Adipocyte (in vitro differentiated cells): ENCODE data around the gene HMCN2.
A peak's percentile ranks its signal among the peaks of the same experiment; 100 is the strongest.
"Not testable (repeated sequence)": the region's sequence is repeated elsewhere in the genome, so short reads cannot be mapped to it uniquely, and the experiment has no call there.

Experiments
- DNase-seq: peaks from one replicate; pipeline ENCODE4 v3.0.0-alpha.2; 2015; ENCODE audit warnings: low read depth
- H3K27me3 ChIP-seq: replicated peaks from 2 replicates; pipeline ENCODE4 v1.7.0; 2013; ENCODE audit warnings: mild to moderate bottlenecking, low read length, moderate library complexity; ENCODE audit not compliant: control insufficient read depth, insufficient read depth
- H3K36me3 ChIP-seq: 2 replicates; pipeline ENCODE4 v1.7.0; 2013; ENCODE audit warnings: low read length, mild to moderate bottlenecking, moderate library complexity; ENCODE audit not compliant: control insufficient read depth, insufficient read depth, severe bottlenecking
- H3K4me1 ChIP-seq: 2 replicates; pipeline ENCODE4 v1.7.0; 2013; ENCODE audit warnings: mild to moderate bottlenecking, low read length, moderate library complexity; ENCODE audit not compliant: control insufficient read depth, insufficient read depth
- H3K4me3 ChIP-seq: 2 replicates; pipeline ENCODE4 v1.7.0; 2013; ENCODE audit warnings: mild to moderate bottlenecking, low read length, moderate library complexity
- H3K9ac ChIP-seq: 2 replicates; pipeline ENCODE4 v1.7.0; 2013; ENCODE audit warnings: mild to moderate bottlenecking, low read length, moderate library complexity
- H3K9me3 ChIP-seq: 2 replicates; pipeline ENCODE4 v1.7.0; 2013; ENCODE audit warnings: mild to moderate bottlenecking, low read length, moderate library complexity; ENCODE audit not compliant: control insufficient read depth

Gene HMCN2

DNA sequence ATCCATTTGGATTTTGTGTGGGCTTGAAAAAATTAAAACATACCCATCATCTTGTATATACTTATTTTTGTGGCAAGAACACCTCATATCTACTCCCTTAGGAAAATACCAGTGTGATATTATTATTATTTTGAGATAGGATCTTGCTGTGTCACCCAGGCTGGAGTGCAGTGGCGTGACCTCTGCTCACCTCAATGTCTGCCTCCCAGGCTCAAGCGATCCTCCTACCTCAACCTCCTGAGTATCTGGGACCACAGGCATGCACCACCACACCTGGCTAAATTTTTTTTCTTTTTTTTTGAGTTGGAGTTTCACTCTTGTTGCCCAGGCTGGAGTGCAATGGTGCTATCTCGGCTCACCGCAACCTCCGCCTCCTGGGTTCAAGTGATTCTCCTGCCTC lies 169.1 kb downstream of the HMCN2 start:
- H3K27me3 ChIP-seq, H3K4me1 ChIP-seq, H3K9me3 ChIP-seq, H3K4me3 ChIP-seq, H3K36me3 ChIP-seq, H3K9ac ChIP-seq, DNase-seq: not testable (repeated sequence)

DNA sequence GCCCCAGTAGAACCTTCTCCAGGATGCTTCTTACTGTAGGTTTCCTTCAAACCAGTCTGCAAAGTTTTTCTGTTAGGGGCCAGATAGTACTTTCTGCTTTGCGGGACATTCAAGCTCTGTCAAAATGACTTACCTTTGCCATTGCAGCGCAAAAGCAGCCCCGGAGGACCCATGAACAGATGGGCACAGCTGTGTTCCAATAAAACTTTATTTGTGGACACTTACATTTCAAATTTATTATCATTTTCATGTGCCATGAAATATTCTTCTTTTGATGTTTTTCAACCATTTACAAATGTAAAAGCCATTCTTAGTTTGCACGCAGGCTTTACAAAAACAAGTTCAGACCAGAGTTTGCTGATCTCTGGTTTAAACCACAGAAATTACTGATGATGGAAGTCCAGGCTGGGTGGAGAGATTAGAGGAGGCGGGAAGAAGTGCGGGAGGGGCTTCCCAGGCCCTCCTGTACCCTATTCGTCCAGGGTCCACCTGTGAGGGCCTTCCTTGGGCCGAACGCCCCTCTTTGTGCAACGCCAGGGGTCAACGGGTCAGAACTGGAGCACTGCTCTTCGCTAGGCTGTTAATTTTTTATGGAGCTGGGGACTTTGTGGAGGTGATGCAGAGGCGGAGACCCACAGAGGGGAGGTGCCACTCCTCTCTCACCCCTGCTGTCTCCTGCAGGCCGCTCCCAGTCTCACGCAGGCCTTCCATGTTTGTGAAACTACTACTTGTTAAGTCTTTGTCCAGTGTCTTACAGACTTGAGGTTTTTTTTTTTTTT lies 171.6 kb downstream of the HMCN2 start:
- Histone ChIP-seq H3K4me1 (peaks cover 3% of the 10 kb centered on the region), H3K9ac (no peak overlapping the region), H3K9me3 (peaks cover 16% of the 10 kb centered on the region), H3K27me3 (no peaks in the 10 kb centered on the region), H3K36me3 (no peaks in the 10 kb centered on the region), H3K4me3 (no peak overlapping the region)
- DNase-seq: no peak

DNA sequence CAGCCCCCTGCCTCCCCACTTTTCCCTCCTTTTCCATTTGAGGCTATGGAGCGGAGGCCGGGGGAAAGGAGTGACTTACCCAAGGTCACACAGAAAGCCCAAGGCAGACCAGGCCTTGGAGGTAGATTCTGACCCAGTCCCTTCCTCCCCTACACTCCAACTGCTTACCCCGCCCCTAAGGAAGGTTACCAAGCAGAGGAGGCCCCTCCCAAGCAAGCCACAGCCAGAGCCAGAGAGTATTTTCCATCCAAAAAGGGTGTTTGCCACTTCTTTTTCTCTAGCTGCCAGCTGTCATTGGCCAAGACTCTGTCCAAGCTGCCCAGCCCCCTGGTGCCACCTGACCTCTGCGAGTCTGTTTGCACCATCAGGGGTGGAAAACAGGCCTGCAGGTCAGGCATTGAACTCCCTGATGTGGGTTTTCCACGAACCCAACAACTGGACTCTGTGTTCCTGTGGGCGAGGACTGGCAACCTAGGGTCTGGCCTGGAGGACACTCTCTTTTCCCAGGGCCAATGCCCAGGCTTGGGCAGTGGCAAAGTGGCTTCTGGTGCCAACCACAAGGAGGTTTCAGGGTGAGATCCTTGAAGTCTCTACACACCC lies 172.9 kb downstream of the HMCN2 start:
- Histone ChIP-seq H3K9me3 (peaks cover 17% of the 10 kb centered on the region), H3K36me3 (no peaks in the 10 kb centered on the region), H3K4me1 (peaks cover 3% of the 10 kb centered on the region), H3K4me3 (no peak overlapping the region), H3K27me3 (no peaks in the 10 kb centered on the region), H3K9ac (no peak overlapping the region)
- no peak for DNase-seq

DNA sequence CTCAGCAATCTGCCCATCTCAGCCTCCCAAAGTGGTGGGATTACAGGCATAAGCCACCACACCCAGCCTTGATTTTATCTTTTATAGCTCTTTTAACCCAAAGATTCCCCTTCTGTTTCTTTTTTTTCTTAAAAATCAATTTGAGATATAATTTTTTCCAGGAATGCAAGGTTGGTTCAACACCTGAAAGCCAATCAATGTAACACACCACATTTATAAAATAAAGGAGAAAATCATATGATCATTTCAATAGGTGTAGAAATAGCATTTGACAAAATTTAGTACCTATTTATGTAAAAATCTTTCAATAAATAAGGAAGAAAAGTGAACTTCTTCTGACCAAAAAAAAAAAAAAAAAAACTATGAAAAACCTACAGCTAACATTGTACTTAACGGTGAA lies 175.5 kb downstream of the HMCN2 start:
- Histone ChIP-seq H3K4me3 (no peak overlapping the region), H3K4me1 (peaks cover 3% of the 10 kb centered on the region), H3K36me3 (no peaks in the 10 kb centered on the region), H3K9me3 (peaks cover 17% of the 10 kb centered on the region), H3K9ac (no peak overlapping the region), H3K27me3 (no peaks in the 10 kb centered on the region)
- no peak for DNase-seq

DNA sequence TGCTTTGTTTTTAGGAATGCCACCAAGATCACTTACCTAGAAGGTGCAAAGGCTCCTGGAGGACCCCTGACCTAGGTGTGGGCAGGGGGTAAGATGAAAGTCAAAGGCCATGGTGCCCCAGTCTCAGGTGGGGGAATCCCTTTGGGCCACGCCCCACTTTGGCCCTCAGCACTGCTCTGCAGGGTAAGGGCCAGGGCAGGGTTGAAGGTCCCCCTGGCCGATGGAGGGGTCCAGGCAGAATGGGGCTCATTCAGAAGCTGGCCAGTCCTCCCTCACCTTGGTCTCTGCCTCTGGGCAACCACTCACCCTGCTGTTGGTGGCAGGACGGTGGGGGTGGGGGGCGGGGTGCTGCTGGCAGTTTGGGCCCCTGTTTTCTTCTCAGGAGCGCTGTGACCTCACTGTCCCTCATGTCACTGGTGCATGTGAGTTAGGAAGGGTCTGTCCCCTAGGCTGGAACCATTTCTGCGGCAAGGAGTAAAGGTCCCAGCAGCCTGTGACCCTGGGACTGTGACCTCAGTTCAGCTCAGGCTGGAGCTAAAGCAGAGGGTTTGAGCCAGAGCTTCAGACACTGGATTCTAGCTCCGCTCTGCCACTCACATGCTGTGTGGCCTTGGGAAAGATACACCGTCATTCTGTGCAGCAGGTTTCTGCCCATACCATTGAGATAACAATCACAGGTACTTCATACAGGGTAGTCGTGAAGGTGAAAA lies 177.3 kb downstream of the HMCN2 start:
- no peaks in the 10 kb centered on the region for H3K36me3 ChIP-seq
- H3K9ac ChIP-seq: no peak overlapping the region
- DNase-seq: no peak
- no peaks in the 10 kb centered on the region for H3K27me3 ChIP-seq
- peaks cover 17% of the 10 kb centered on the region for H3K9me3 ChIP-seq
- H3K4me3 ChIP-seq: no peak overlapping the region
- peaks cover 16% of the 10 kb centered on the region for H3K4me1 ChIP-seq

DNA sequence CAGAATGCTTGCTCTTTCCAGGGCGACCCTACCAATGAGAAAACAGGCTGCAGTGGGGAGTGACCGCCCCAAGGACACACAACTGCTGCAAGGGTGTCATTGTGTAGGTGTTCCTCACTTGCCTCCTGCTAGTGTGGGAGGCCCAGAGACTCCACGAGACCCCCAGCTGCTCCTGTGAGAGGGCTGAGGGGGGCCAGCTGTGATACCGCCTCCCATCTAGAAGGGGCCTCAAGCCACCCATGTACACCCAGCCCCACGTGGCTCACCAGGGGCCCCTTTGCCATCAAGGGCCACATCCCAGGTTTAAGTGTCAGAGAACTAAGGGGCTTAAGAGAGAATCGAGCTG lies 177.9 kb downstream of the HMCN2 start:
- Histone ChIP-seq H3K36me3 (peaks cover 4% of the 10 kb centered on the region), H3K9me3 (peaks cover 17% of the 10 kb centered on the region), H3K4me1 (peaks cover 22% of the 10 kb centered on the region), H3K9ac (no peak overlapping the region), H3K27me3 (no peaks in the 10 kb centered on the region), H3K4me3 (no peak overlapping the region)
- DNase-seq: no peak

DNA sequence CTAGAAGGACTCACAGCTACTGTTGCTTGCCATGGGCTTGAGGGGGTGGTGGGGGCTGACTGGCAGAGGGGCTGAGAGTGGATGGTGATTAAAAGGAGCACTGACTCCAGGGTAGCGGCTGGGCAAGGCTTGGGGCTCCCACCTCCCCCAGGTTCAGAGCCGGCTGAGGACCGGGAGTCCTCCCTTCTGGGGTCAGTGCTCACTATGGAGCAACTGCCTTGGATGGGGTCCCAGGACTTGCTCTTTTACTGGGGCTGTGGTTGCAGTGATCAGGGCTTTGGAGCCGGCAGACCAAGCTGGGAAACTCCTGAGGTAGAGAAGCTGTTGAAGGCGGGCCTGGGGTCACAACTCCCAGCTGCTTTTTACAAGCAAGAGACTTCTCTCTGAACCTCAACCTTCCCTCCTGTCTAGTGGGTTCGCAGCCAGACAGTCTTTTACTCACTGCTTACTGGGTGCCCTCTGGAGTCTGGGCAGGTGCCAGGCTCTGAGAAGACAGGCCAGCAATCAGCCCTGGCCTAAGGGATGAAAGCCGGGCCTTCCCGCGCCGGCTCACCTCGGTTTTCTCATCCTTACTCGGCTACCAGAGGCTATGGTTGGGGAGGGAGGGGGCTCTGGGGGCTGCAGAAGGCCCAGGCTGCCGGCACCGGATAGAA lies 178.4 kb downstream of the HMCN2 start:
- Histone ChIP-seq H3K9me3 (peaks cover 17% of the 10 kb centered on the region), H3K4me1 (peaks cover 24% of the 10 kb centered on the region), H3K9ac (no peak overlapping the region), H3K4me3 (no peak overlapping the region), H3K36me3 (peaks cover 9% of the 10 kb centered on the region), H3K27me3 (no peaks in the 10 kb centered on the region)
- peak; percentile 33 for DNase-seq

DNA sequence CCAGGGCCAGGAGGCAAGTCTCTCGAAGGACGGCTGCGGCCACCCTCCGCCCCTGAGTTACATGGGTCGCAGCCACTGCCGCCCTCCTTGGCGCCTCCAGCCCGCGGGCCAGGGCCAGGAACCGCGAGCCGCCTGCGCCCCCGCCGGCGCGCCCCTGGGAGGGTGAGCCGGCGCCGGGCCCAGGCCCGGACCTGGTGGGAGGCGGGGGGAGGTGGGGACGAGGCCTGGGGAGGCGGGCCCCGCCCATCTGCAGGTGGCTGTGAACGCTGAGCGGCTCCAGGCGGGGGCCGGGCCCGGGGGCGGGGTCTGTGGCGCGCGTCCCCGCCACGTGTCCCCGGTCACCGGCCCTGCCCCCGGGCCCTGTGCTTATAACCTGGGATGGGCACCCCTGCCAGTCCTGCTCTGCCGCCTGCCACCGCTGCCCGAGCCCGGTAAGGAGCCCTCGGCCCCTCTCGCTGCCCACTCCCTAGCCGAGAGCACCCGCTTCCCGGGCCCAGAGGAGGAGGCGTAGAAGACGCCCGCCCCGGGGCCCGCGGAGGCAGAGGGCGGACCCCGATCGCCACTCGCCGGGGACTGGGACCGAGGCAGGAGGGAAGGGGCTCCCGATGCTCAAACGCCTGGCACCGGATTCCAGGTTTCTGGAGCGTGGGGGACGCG lies 179.1 kb downstream of the HMCN2 start, which contains the start of gene ASS1:
TSS of gene ASS1 (plus strand) at position 397 of the 657 bp plus-strand sequence. CDS start 7,268 bp downstream, outside the sequence.
- peak; percentile 69 for DNase-seq
- H3K36me3 ChIP-seq: peaks cover 14% of the 10 kb centered on the region
- peaks cover 17% of the 10 kb centered on the region for H3K9me3 ChIP-seq
- peak within 1 kb of the TSS; percentile 99 for H3K9ac ChIP-seq
- H3K4me3 ChIP-seq: peak within 1 kb of the TSS; percentile 97
- no peaks in the 10 kb centered on the region for H3K27me3 ChIP-seq
- peaks cover 31% of the 10 kb centered on the region for H3K4me1 ChIP-seq

DNA sequence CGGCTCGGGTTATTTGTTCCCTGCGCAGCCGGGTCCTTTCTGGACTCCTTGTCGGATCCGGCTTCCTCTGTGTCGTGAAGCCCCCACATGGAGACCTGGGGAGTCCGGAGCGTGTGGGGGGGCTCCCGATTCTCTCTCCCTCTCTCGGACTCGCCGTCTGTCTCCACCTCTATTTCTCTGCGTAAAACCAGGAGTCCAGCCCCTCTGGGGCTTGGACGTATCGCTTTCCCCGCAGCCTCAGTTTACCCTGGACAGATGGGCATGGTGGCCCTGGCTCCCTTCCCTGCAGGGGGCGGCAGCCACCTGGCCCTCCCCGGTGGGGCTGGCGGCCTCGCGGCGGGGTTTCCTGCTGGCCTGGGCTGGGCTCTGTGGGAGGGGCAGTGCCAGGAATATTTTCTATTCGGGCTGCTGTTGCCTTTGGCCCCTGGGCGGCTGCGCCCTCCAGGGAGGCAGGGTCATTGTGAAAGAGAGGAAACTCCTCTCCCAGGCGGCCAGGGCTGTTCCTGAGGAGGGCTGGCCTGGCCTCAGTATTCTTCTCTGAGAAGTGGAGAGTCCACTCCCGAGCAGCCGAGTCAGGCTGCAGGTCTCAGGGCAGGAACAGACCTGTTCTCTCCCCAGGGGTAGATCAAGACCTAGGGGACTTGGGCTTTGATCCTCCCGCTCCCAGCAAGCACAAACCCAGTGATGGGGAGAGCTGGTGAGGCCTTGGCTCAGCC lies 179.9 kb downstream of the HMCN2 start:
- H3K36me3 ChIP-seq: peaks cover 22% of the 10 kb centered on the region
- H3K4me1 ChIP-seq: peaks cover 39% of the 10 kb centered on the region
- H3K9ac ChIP-seq: peak overlapping the region; percentile 99
- H3K27me3 ChIP-seq: no peaks in the 10 kb centered on the region
- peaks cover 17% of the 10 kb centered on the region for H3K9me3 ChIP-seq
- DNase-seq: peak; percentile 84
- peak overlapping the region; percentile 97 for H3K4me3 ChIP-seq

DNA sequence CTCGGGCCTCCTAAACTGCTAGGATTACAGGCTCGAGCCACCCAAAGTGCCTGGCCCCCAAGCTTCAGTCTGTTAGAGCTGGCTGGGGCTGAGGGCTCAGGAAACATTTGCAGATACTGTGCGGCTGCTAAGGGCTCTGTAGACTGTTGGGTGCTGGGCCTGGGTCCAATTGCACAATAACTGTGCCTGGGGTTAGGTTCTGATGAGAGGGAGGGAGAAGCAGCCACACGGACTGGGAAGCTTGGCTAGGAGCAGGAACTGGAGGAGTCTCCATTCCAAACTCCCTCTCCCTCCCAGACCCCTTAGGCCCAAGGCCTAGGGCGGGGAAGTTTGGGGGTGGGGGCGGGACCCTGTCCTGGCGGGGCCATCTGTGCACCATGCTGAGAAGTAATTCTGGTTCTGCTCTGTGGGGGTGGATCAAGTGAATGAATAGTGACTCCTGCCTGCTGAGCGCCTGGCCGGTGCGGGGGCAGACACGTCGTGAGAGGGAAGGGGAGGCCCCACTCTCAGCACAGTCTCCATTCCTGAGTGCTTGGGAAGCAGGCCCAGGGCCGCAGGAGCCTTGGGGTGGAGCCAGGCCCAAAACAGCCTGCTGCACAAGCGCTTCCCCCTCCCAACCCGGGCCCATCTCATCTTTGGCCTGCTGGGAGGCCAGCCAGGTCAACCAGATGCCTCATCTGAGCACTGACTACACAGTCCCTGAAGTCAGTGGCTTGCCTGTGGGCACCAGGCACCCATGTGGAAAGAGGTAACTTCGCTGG lies 180.7 kb downstream of the HMCN2 start:
- peaks cover 10% of the 10 kb centered on the region for H3K9me3 ChIP-seq
- H3K9ac ChIP-seq: peak overlapping the region; percentile 99
- peaks cover 47% of the 10 kb centered on the region for H3K4me1 ChIP-seq
- peak; percentile 93 for DNase-seq
- peak overlapping the region; percentile 97 for H3K4me3 ChIP-seq
- H3K36me3 ChIP-seq: peaks cover 25% of the 10 kb centered on the region
- H3K27me3 ChIP-seq: no peaks in the 10 kb centered on the region
